NCI-H2196 treated with DMSO at 0.1 percent for 48 hours (cell line): ENCODE measurements around the gene PRDX3.
"Not testable (repeated sequence)": the region's sequence is repeated elsewhere in the genome, so short reads cannot be mapped to it uniquely, and the experiment has no call there.

ENCODE experiments used
- DNase-seq: peaks from one replicate; lab custom pipeline; 2025; ENCODE audit not compliant: unreplicated experiment; lab: John Stamatoyannopoulos, UW

PRDX3 gene

GRCh38 chr10:119206603-119207365 is 28.2 kb upstream of the PRDX3 start:
- DNase-seq = no peak

- DNase-seq = no peak
These were observed 27.4 kb upstream of the PRDX3 start for GRCh38 chr10:119205894-119206602.

- DNase-seq = no peak
These were observed 24.4 kb upstream of the PRDX3 start for GRCh38 chr10:119203006-119203405.

GRCh38 chr10:119201233-119201632 is 22.6 kb upstream of the PRDX3 start:
- DNase-seq = no peak

- no peak for DNase-seq
These were observed 20.8 kb upstream of the PRDX3 start for GRCh38 chr10:119199231-119199992.

- DNase-seq = no peak
These were observed 19.8 kb upstream of the PRDX3 start for GRCh38 chr10:119198438-119198837.

- DNase-seq = no peak
These were observed 19.3 kb upstream of the PRDX3 start for GRCh38 chr10:119197921-119198320.

GRCh38 chr10:119191881-119192280 is 13.3 kb upstream of the PRDX3 start:
- DNase-seq = no peak

GRCh38 chr10:119190954-119191785 is 12.6 kb upstream of the PRDX3 start:
- no peak for DNase-seq

GRCh38 chr10:119190353-119190752 is 11.7 kb upstream of the PRDX3 start:
- no peak for DNase-seq

GRCh38 chr10:119189811-119190282 is 11.2 kb upstream of the PRDX3 start:
- no peak for DNase-seq

- DNase-seq = no peak
These were observed 5.2 kb upstream of the PRDX3 start for GRCh38 chr10:119183664-119184412.

- not testable (repeated sequence) for DNase-seq
These were observed 2.3 kb upstream of the PRDX3 start for GRCh38 chr10:119180850-119181400.

- DNase-seq = no peak
These were observed 772 bp downstream of the PRDX3 start for GRCh38 chr10:119177708-119178371.

- DNase-seq = no peak
These were observed 2.4 kb downstream of the PRDX3 start for GRCh38 chr10:119176166-119176565.

- DNase-seq = no peak
These were observed 4.5 kb downstream of the PRDX3 start for GRCh38 chr10:119174109-119174508.

- DNase-seq = no peak
These were observed 11.6 kb downstream of the PRDX3 start for GRCh38 chr10:119167041-119167440.

- no peak for DNase-seq
These were observed 12.0 kb downstream of the PRDX3 start for GRCh38 chr10:119166564-119166963.

- no peak for DNase-seq
These were observed 12.5 kb downstream of the PRDX3 start for GRCh38 chr10:119166118-119166500.
